GM18951 (cell line): Measurements from ENCODE around the gene LCE4A.
"Not testable (repeated sequence)": the region's sequence is repeated elsewhere in the genome, so short reads cannot be mapped to it uniquely, and the experiment has no call there.

Experiments
- POLR2A ChIP-seq: IDR thresholded peaks from 4 replicates; pipeline ENCODE4 v1.6.1; 2011; ENCODE audit warnings: mild to moderate bottlenecking; ENCODE audit not compliant: insufficient read length, insufficient read depth; ENCODE audit errors: extremely low read depth
- in situ Hi-C: fragments of 300-500 bp; cut with MboI; formaldehyde crosslinking; loops from one replicate; pipeline ENCODE4 v1.12.0; 2022; ENCODE audit warnings: low sequenced_read_pairs, mixed read lengths, inconsistent platforms; ENCODE audit not compliant: unreplicated experiment

Gene LCE4A

GRCh38 chr1:152707860-152708259, at the start of gene LCE4A:
TSS of gene LCE4A (plus strand) at chr1:152708160. CDS start at chr1:152709076, 916 bp downstream.
- in situ Hi-C loops: no loop called here
- no peak for TF ChIP-seq POLR2A

GRCh38 chr1:152658649-152659048, 49.3 kb upstream of the LCE4A start:
- in situ Hi-C loops: no loop called here
- TF ChIP-seq POLR2A: no peak

GRCh38 chr1:152663098-152663497, 44.9 kb upstream of the LCE4A start, which contains the start of gene LCE2D:
TSS of gene LCE2D (plus strand) at chr1:152663380. CDS start at chr1:152664106, 726 bp downstream.
- in situ Hi-C loops: no loop called here

GRCh38 chr1:152666171-152666570, 41.8 kb upstream of the LCE4A start:
- in situ Hi-C loops: not testable (repeated sequence)

More at GRCh38 chr1:152663098-152663497, 44.9 kb upstream of the LCE4A start, which contains the start of gene LCE2D:
- no peak for TF ChIP-seq POLR2A

- no peak for TF ChIP-seq POLR2A
- in situ Hi-C loops: no loop called here
Observed at GRCh38 chr1:152667648-152668047, 40.3 kb upstream of the LCE4A start.

GRCh38 chr1:152673016-152673415, 34.9 kb upstream of the LCE4A start:
- in situ Hi-C loops: no loop called here
- no peak for TF ChIP-seq POLR2A

GRCh38 chr1:152674983-152675382, 33.0 kb upstream of the LCE4A start, which contains the start of gene LCE2C:
TSS of gene LCE2C (plus strand) at chr1:152675279. CDS start at chr1:152676016, 737 bp downstream.
- in situ Hi-C loops: not testable (repeated sequence)

- in situ Hi-C loops: no loop called here
- no peak for TF ChIP-seq POLR2A
Observed at GRCh38 chr1:152679459-152679858, 28.5 kb upstream of the LCE4A start.

GRCh38 chr1:152681616-152682015, 26.3 kb upstream of the LCE4A start:
- in situ Hi-C loops: no loop called here
- no peak for TF ChIP-seq POLR2A

- TF ChIP-seq POLR2A: no peak
- in situ Hi-C loops: no loop called here
Observed at GRCh38 chr1:152683846-152684245, 24.1 kb upstream of the LCE4A start.

- in situ Hi-C loops: not testable (repeated sequence)
Observed at GRCh38 chr1:152685823-152686222, 22.1 kb upstream of the LCE4A start, which contains the start of gene LCE2B. TSS of gene LCE2B (plus strand) at chr1:152686123. CDS start at chr1:152686844, 721 bp downstream.

- no peak for TF ChIP-seq POLR2A
- in situ Hi-C loops: no loop called here
Observed at GRCh38 chr1:152697701-152698600, 10.0 kb upstream of the LCE4A start, which contains the start of gene LCE2A. TSS of gene LCE2A (plus strand) at chr1:152698345. CDS start at chr1:152698902, 557 bp downstream.

- no peak for TF ChIP-seq POLR2A
- in situ Hi-C loops: no loop called here
Observed at GRCh38 chr1:152699746-152700145, 8.2 kb upstream of the LCE4A start.

GRCh38 chr1:152718238-152718637, 10.3 kb downstream of the LCE4A start:
- no peak for TF ChIP-seq POLR2A
- in situ Hi-C loops: no loop called here
